Measurements from ENCODE around the gene TBCD. TPM values are rescaled to one million over a fixed set of nuclear protein-coding genes. Genes with fewer than 3 reads are reported as not detected.
A peak's percentile ranks its signal among the peaks of the same experiment; 100 is the strongest.

Gene TBCD
- total and polyA plus RNA-seq, 2 donors (not counting 1 experiment from before 2014, with no cell fraction given): 22.1 to 36.7 TPM

DNA sequence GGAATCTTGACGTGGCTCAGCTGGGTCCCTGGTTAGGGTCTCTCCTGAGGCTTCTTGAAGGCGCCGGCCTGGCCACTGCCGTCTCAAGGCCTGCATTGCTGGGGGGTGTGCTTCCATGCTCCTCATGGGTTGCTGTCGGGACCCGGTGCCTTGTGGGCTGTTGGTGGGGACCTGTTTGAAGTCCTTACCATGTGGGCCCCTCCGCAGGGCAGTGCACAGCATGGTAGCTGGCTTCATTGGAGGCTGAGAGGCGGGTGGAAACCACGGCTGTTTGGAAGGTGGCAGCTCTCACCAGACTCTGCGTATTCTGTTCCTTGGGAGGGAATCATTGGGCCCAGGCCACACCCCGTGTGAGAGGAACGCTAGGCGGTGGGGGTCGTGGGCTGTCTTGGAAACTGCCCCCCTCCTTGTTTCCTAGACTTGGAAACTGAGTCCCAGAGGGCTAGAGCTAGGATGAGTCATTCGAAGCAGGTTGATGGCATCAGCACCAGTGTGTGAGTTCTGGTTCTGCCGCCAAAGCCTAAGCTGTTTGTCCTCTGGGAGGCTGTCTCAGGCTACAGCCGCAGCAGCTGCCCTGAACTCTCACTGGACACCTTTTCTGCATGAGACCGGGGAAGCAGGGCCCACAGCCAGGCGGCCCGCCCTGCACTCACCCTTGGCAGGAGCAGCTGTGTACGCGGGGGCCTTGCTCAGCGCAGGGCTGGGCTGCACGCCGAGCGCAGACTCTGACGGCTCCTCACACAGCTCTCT lies 52.8 kb downstream of the TBCD start:
- H3K9ac ChIP-seq (ENCODE audit: insufficient read depth, low read length): no peak overlapping the region
- H3K27me3 ChIP-seq (ENCODE audit: control insufficient read depth, insufficient read depth, low read length): no peaks in the 10 kb centered on the region
- TF ChIP-seq, protein P1, sequence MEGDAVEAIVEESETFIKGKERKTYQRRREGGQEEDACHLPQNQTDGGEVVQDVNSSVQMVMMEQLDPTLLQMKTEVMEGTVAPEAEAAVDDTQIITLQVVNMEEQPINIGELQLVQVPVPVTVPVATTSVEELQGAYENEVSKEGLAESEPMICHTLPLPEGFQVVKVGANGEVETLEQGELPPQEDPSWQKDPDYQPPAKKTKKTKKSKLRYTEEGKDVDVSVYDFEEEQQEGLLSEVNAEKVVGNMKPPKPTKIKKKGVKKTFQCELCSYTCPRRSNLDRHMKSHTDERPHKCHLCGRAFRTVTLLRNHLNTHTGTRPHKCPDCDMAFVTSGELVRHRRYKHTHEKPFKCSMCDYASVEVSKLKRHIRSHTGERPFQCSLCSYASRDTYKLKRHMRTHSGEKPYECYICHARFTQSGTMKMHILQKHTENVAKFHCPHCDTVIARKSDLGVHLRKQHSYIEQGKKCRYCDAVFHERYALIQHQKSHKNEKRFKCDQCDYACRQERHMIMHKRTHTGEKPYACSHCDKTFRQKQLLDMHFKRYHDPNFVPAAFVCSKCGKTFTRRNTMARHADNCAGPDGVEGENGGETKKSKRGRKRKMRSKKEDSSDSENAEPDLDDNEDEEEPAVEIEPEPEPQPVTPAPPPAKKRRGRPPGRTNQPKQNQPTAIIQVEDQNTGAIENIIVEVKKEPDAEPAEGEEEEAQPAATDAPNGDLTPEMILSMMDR (conservative IDR thresholded peaks at IDR 0.05 in 1 of 2, IDR thresholded peaks at IDR 0.05 in 1 of 2; ENCODE audit: low read depth in 1 of 2, low read length in 2 of 2): no peak
- TF ChIP-seq EZH2 (IDR thresholded peaks at IDR 0.05; ENCODE audit: low read length, missing control alignments): no peak
- peaks cover 5% of the 10 kb centered on the region for H3K4me1 ChIP-seq (ENCODE audit: control insufficient read depth, extremely low read depth, insufficient read depth, low read length)
- peak overlapping the region; percentile 47 for H3K27ac ChIP-seq (ENCODE audit: insufficient read depth, low read length)
- DNase-seq (ENCODE audit: low read depth in 2 of 2): peak; percentile 33 to 84
- H3K36me3 ChIP-seq (ENCODE audit: control insufficient read depth, insufficient read depth, low read length): peaks cover 17% of the 10 kb centered on the region
- no peak overlapping the region for H2AFZ ChIP-seq (ENCODE audit: low read length)
- peak overlapping the region; percentile 51 for H3K4me2 ChIP-seq (ENCODE audit: extremely low read depth, insufficient read depth, low read length)
- H4K20me1 ChIP-seq (ENCODE audit: control insufficient read depth, extremely low read depth, insufficient read depth, low read length): no peaks in the 10 kb centered on the region
- H3K9me3 ChIP-seq (ENCODE audit: control insufficient read depth, insufficient read depth, low read depth, low read length): no peaks in the 10 kb centered on the region
- no peak overlapping the region for H3K4me3 ChIP-seq (replicated peaks in 1 of 4; ENCODE audit: control extremely low read depth in 1 of 4, insufficient read depth in 1 of 4, low read depth in 3 of 4, low read length in 4 of 4)
- H3K79me2 ChIP-seq (ENCODE audit: control insufficient read depth, insufficient read depth, low read length): peaks cover 2% of the 10 kb centered on the region

DNA sequence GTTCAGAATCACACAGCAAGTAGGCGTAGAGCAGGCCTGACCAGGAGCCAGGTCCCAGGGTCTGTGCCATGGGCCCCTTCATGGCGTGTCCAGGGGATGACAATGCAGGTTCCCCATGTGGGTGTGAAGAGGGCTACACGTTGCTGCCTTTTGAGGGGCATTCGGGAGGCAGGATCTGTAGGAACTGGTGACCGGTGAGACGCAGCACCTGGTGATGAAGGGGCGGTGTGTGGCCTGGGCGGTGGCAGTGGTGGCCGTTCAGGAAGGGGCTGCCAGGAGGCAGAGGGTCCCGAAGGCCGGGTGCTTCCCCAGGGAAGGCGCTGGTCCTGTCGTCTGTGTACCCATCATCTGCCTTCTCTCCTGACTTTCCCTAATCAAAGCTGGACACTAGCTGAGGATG lies 53.4 kb downstream of the TBCD start:
- Histone ChIP-seq H3K4me2 (ENCODE audit: extremely low read depth, insufficient read depth, low read length) (peak overlapping the region; percentile 17), H3K79me2 (ENCODE audit: control insufficient read depth, insufficient read depth, low read length) (peaks cover 2% of the 10 kb centered on the region), H3K4me1 (ENCODE audit: control insufficient read depth, extremely low read depth, insufficient read depth, low read length) (peaks cover 5% of the 10 kb centered on the region), H3K27me3 (ENCODE audit: control insufficient read depth, insufficient read depth, low read length) (no peaks in the 10 kb centered on the region), H2AFZ (ENCODE audit: low read length) (no peak overlapping the region), H3K27ac (ENCODE audit: insufficient read depth, low read length) (no peak overlapping the region), H4K20me1 (ENCODE audit: control insufficient read depth, extremely low read depth, insufficient read depth, low read length) (no peaks in the 10 kb centered on the region), H3K9me3 (ENCODE audit: control insufficient read depth, insufficient read depth, low read depth, low read length) (no peaks in the 10 kb centered on the region), H3K4me3 (replicated peaks in 1 of 4; ENCODE audit: control extremely low read depth in 1 of 4, insufficient read depth in 1 of 4, low read depth in 3 of 4, low read length in 4 of 4) (no peak overlapping the region), H3K36me3 (ENCODE audit: control insufficient read depth, insufficient read depth, low read length) (peaks cover 17% of the 10 kb centered on the region), H3K9ac (ENCODE audit: insufficient read depth, low read length) (no peak overlapping the region)
- DNase-seq (ENCODE audit: low read depth in 2 of 2): no peak
- TF ChIP-seq, protein P1 (conservative IDR thresholded peaks at IDR 0.05 in 1 of 2, IDR thresholded peaks at IDR 0.05 in 1 of 2; ENCODE audit: low read depth in 1 of 2, low read length in 2 of 2): no peak
- no peak for TF ChIP-seq EZH2 (IDR thresholded peaks at IDR 0.05; ENCODE audit: low read length, missing control alignments)

DNA sequence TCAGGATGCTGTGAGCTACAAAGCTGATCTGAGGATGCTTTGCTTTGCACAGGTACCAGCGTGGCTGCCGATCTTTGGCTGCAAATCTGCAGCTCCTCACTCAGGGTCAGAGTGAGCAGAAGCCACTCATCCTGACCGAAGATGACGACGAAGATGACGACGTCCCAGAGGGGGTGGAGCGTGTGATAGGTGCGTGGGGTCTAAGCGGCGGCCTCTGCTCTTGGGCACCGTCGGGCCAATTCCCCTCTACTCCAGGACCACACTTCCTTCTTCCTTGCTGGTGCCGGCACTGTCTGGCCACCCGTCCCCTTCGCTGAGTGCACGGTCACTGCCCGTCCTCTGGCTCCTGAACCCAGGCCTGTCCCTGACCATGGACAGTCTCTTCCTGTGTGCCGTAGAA lies 54.0 kb downstream of the TBCD start:
- Histone ChIP-seq H3K36me3 (ENCODE audit: control insufficient read depth, insufficient read depth, low read length) (peaks cover 12% of the 10 kb centered on the region), H3K79me2 (ENCODE audit: control insufficient read depth, insufficient read depth, low read length) (peaks cover 2% of the 10 kb centered on the region), H3K4me3 (replicated peaks in 1 of 4; ENCODE audit: control extremely low read depth in 1 of 4, insufficient read depth in 1 of 4, low read depth in 3 of 4, low read length in 4 of 4) (no peak overlapping the region), H2AFZ (ENCODE audit: low read length) (no peak overlapping the region), H3K4me2 (ENCODE audit: extremely low read depth, insufficient read depth, low read length) (no peak overlapping the region), H4K20me1 (ENCODE audit: control insufficient read depth, extremely low read depth, insufficient read depth, low read length) (no peaks in the 10 kb centered on the region), H3K4me1 (ENCODE audit: control insufficient read depth, extremely low read depth, insufficient read depth, low read length) (peaks cover 5% of the 10 kb centered on the region), H3K27me3 (ENCODE audit: control insufficient read depth, insufficient read depth, low read length) (no peaks in the 10 kb centered on the region), H3K9ac (ENCODE audit: insufficient read depth, low read length) (no peak overlapping the region), H3K27ac (ENCODE audit: insufficient read depth, low read length) (no peak overlapping the region), H3K9me3 (ENCODE audit: control insufficient read depth, insufficient read depth, low read depth, low read length) (no peaks in the 10 kb centered on the region)
- TF ChIP-seq, protein P1 (conservative IDR thresholded peaks at IDR 0.05 in 1 of 2, IDR thresholded peaks at IDR 0.05 in 1 of 2; ENCODE audit: low read depth in 1 of 2, low read length in 2 of 2): no peak
- no peak for TF ChIP-seq EZH2 (IDR thresholded peaks at IDR 0.05; ENCODE audit: low read length, missing control alignments)
- DNase-seq (ENCODE audit: low read depth in 2 of 2): no peak

All from fibroblast of lung (primary cell).